ELR (cell line): ENCODE data around the gene IL12RB2.

ENCODE experiments used
- DNase-seq: peaks from one replicate; pipeline ENCODE4 v3.0.0-alpha.2; 2015; ENCODE audit warnings: low read depth

IL12RB2 gene

GRCh38 chr1:67312615-67313014, 4.9 kb downstream of the IL12RB2 start:
- no peak for DNase-seq

- DNase-seq, result no peak
Measured at GRCh38 chr1:67313934-67314671, 6.4 kb downstream of the IL12RB2 start.

- DNase-seq, result peak; percentile 11
Measured at GRCh38 chr1:67314696-67315095, 7.0 kb downstream of the IL12RB2 start.

- DNase-seq, result no peak
Measured at GRCh38 chr1:67316180-67316902, 8.7 kb downstream of the IL12RB2 start.

- DNase-seq, result no peak
Measured at GRCh38 chr1:67316918-67317317, 9.2 kb downstream of the IL12RB2 start.

GRCh38 chr1:67317803-67318202, 10.1 kb downstream of the IL12RB2 start:
- no peak for DNase-seq

- DNase-seq, result no peak
Measured at GRCh38 chr1:67322442-67322841, 14.8 kb downstream of the IL12RB2 start.

GRCh38 chr1:67323087-67323486, 15.4 kb downstream of the IL12RB2 start:
- DNase-seq, result no peak

GRCh38 chr1:67324068-67324467, 16.4 kb downstream of the IL12RB2 start:
- no peak for DNase-seq

GRCh38 chr1:67327864-67328466, 20.3 kb downstream of the IL12RB2 start:
- DNase-seq, result no peak

- DNase-seq, result no peak
Measured at GRCh38 chr1:67332653-67333529, 25.2 kb downstream of the IL12RB2 start.

GRCh38 chr1:67333603-67334002, 25.9 kb downstream of the IL12RB2 start:
- no peak for DNase-seq

- no peak for DNase-seq
Measured at GRCh38 chr1:67335411-67335810, 27.7 kb downstream of the IL12RB2 start.

- no peak for DNase-seq
Measured at GRCh38 chr1:67336157-67336556, 28.5 kb downstream of the IL12RB2 start.

- no peak for DNase-seq
Measured at GRCh38 chr1:67336783-67337182, 29.1 kb downstream of the IL12RB2 start.

GRCh38 chr1:67338642-67339041, 31.0 kb downstream of the IL12RB2 start:
- peak; percentile 35 for DNase-seq

GRCh38 chr1:67339623-67340343, 32.1 kb downstream of the IL12RB2 start:
- peak; percentile 73 for DNase-seq

- no peak for DNase-seq
Measured at GRCh38 chr1:67342076-67342890, 34.6 kb downstream of the IL12RB2 start.

GRCh38 chr1:67345556-67345955, 37.9 kb downstream of the IL12RB2 start:
- no peak for DNase-seq

- no peak for DNase-seq
Measured at GRCh38 chr1:67346982-67347381, 39.3 kb downstream of the IL12RB2 start.
